ENCODE results near the gene ALK.

The ALK gene

GRCh38 chr2:29676886-29677453 is 244.4 kb downstream of the ALK start:
- no peak for TF ChIP-seq CTCF (conservative IDR thresholded peaks at IDR 0.05; ENCODE audit: control insufficient read depth, insufficient read depth, low read depth, low read length)
- no peak for DNase-seq (ENCODE audit: low read depth)
- no peak overlapping the region for H3K4me3 ChIP-seq (ENCODE audit: control insufficient read depth, low read depth, low read length)

- no peak for TF ChIP-seq CTCF (conservative IDR thresholded peaks at IDR 0.05; ENCODE audit: control insufficient read depth, insufficient read depth, low read depth, low read length)
- H3K4me3 ChIP-seq (ENCODE audit: control insufficient read depth, low read depth, low read length), result no peak overlapping the region
These were observed 256.8 kb downstream of the ALK start for GRCh38 chr2:29664578-29664977.

GRCh38 chr2:29663268-29663667 is 258.1 kb downstream of the ALK start:
- DNase-seq (ENCODE audit: low read depth), result peak; percentile 87
- no peak for TF ChIP-seq CTCF (conservative IDR thresholded peaks at IDR 0.05; ENCODE audit: control insufficient read depth, insufficient read depth, low read depth, low read length)

More at GRCh38 chr2:29664578-29664977, 256.8 kb downstream of the ALK start:
- DNase-seq (ENCODE audit: low read depth), result no peak

GRCh38 chr2:29662861-29663260 is 258.5 kb downstream of the ALK start:
- H3K4me3 ChIP-seq (ENCODE audit: control insufficient read depth, low read depth, low read length), result no peak overlapping the region
- DNase-seq (ENCODE audit: low read depth), result peak; percentile 75
- no peak for TF ChIP-seq CTCF (conservative IDR thresholded peaks at IDR 0.05; ENCODE audit: control insufficient read depth, insufficient read depth, low read depth, low read length)

More at GRCh38 chr2:29663268-29663667, 258.1 kb downstream of the ALK start:
- H3K4me3 ChIP-seq (ENCODE audit: control insufficient read depth, low read depth, low read length), result no peak overlapping the region

GRCh38 chr2:29660201-29660600 is 261.2 kb downstream of the ALK start:
- DNase-seq (ENCODE audit: low read depth), result no peak
- H3K4me3 ChIP-seq (ENCODE audit: control insufficient read depth, low read depth, low read length), result no peak overlapping the region
- TF ChIP-seq CTCF (conservative IDR thresholded peaks at IDR 0.05; ENCODE audit: control insufficient read depth, insufficient read depth, low read depth, low read length), result no peak

- DNase-seq (ENCODE audit: low read depth), result no peak
- TF ChIP-seq CTCF (conservative IDR thresholded peaks at IDR 0.05; ENCODE audit: control insufficient read depth, insufficient read depth, low read depth, low read length), result no peak
- no peak overlapping the region for H3K4me3 ChIP-seq (ENCODE audit: control insufficient read depth, low read depth, low read length)
These were observed 262.2 kb downstream of the ALK start for GRCh38 chr2:29659178-29659577.

GRCh38 chr2:29657674-29658073 is 263.7 kb downstream of the ALK start:
- TF ChIP-seq CTCF (conservative IDR thresholded peaks at IDR 0.05; ENCODE audit: control insufficient read depth, insufficient read depth, low read depth, low read length), result no peak
- DNase-seq (ENCODE audit: low read depth), result no peak
- no peak overlapping the region for H3K4me3 ChIP-seq (ENCODE audit: control insufficient read depth, low read depth, low read length)
